Tibial nerve (tissue), 4 donors: ENCODE results near the gene CPNE6. TPM values are rescaled to one million over a fixed set of nuclear protein-coding genes. Genes with fewer than 3 reads are reported as not detected.
A peak's percentile ranks its signal among the peaks of the same experiment; 100 is the strongest.

ENCODE experiments used
- DNase-seq, 2 donors: peaks; one replicate each; pipeline ENCODE4 v3.0.0-alpha.2; 2019; ENCODE audit warnings: low spot score in 2 of 2
- H3K27ac ChIP-seq, 4 donors: fragments of 200-600 bp; sonication (generic) in 3 of 4; one replicate each; pipeline ENCODE4 v1.5.1; 2017 to 2019; ENCODE audit warnings: mild to moderate bottlenecking in 1 of 4
- H3K27me3 ChIP-seq, 2 donors: fragments of 200-600 bp; sonication (generic) in 1 of 2; one replicate each; pipeline versions ENCODE4 v1.5.1 to v1.6.0; 2017 to 2019
- H3K36me3 ChIP-seq, 3 donors: fragments of 200-600 bp; sonication (generic); one replicate each; pipeline ENCODE4 v1.5.1; 2018 to 2019
- H3K4me1 ChIP-seq, 4 donors: fragments of 200-600 bp; sonication (generic) in 3 of 4; one replicate each; pipeline ENCODE4 v1.5.1; 2017 to 2019
- H3K4me3 ChIP-seq, 4 donors: fragments of 200-600 bp; sonication (generic) in 3 of 4; one replicate each; pipeline ENCODE4 v1.5.1; 2017 to 2019; ENCODE audit warnings: mild to moderate bottlenecking in 1 of 4, moderate library complexity in 1 of 4
- H3K9me3 ChIP-seq, 4 donors: fragments of 200-600 bp; sonication (generic) in 3 of 4; one replicate each; pipeline ENCODE4 v1.5.1; 2017 to 2019
- EP300 ChIP-seq, 2 donors: sonication (generic); formaldehyde crosslinking; IDR thresholded peaks; one replicate each; pipeline ENCODE4 v1.6.1; 2017; ENCODE audit warnings: antibody characterized with exemption in 2 of 2, mild to moderate bottlenecking in 1 of 2
- POLR2A ChIP-seq, 2 donors: fragments of 450-650 bp; IDR thresholded peaks; one replicate each; pipeline ENCODE4 v1.6.1; 2017; ENCODE audit warnings: antibody characterized with exemption in 2 of 2, mild to moderate bottlenecking in 2 of 2, moderate library complexity in 2 of 2
- WGBS, 2 donors: methylation state at CpG; one replicate each; pipeline ENCODE4 v1.1.5; 2018; 5-methylcytosine and 5-hydroxymethylcytosine counted together
- total RNA-seq, 4 donors: library from RNA; depleted of rRNA; stranded (reverse); fragments of >200 nt; gene quantifications; one replicate each; pipeline ENCODE4 v1.1.0, GENCODE V29; 2016
- TF ChIP-seq, protein P1 (sequence below), 5 experiments: fragments of 200-600 bp in 3 of 5; fragments of 450-650 bp in 2 of 5; sonication (generic) in 3 of 5; IDR thresholded peaks; one replicate each; pipeline ENCODE4 v1.5.1; 2016 to 2019; ENCODE audit warnings: antibody characterized with exemption in 5 of 5, mild to moderate bottlenecking in 3 of 5, moderate library complexity in 2 of 5

Gene CPNE6
- total RNA-seq, 4 donors from 2014 or later = not detected

DNA sequence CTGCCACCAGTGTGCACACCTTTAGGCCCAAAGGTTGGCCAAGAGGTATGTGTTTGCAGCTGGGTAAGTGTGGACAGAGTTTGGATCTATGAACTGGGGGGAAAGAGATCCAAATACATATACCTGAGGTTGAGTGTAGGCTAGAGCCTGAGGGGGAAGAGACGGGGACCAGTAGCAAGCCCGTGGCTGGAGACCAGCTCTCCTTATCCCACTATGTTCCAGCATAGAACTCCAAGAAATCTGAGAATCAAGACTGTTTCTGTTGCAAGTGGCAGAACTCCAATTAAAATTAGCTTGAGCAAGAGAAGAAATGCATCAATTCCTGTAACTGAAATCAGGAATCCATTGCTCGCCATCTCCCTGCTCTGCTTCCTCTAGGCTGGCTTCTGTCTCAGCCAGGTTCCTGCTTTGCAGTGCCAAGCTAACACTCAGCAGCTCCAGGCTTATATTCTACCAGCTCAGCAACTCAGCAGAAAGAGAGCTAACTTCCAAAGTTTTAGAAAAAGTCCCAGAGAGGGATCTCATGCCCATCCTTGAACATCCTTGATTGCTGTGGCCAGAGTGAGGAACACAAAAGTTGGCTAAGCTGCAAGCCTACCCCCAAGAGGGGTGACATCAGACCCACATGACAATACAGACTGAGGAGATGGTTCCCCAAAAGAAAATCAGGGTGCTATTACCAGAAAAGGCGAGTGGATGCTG lies 21.3 kb downstream of the CPNE6 start:
- H3K36me3 ChIP-seq = peaks cover 0 to 2% (median 0%) of the 10 kb centered on the region in 3 donors
- H3K27ac ChIP-seq = peak overlapping the region in 3 of 4 donors; percentile 93 to 98 (median 93)
- H3K4me3 ChIP-seq = no peak overlapping the region
- no peaks in the 10 kb centered on the region for H3K27me3 ChIP-seq
- TF ChIP-seq EP300 (IDR thresholded peaks at IDR 0.05) (no peak), POLR2A (IDR thresholded peaks at IDR 0.05) (no peak)
- TF ChIP-seq, protein P1, sequence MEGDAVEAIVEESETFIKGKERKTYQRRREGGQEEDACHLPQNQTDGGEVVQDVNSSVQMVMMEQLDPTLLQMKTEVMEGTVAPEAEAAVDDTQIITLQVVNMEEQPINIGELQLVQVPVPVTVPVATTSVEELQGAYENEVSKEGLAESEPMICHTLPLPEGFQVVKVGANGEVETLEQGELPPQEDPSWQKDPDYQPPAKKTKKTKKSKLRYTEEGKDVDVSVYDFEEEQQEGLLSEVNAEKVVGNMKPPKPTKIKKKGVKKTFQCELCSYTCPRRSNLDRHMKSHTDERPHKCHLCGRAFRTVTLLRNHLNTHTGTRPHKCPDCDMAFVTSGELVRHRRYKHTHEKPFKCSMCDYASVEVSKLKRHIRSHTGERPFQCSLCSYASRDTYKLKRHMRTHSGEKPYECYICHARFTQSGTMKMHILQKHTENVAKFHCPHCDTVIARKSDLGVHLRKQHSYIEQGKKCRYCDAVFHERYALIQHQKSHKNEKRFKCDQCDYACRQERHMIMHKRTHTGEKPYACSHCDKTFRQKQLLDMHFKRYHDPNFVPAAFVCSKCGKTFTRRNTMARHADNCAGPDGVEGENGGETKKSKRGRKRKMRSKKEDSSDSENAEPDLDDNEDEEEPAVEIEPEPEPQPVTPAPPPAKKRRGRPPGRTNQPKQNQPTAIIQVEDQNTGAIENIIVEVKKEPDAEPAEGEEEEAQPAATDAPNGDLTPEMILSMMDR (IDR thresholded peaks at IDR 0.05) = no peak
- peaks cover 0 to 33% (median 12%) of the 10 kb centered on the region in 4 donors for H3K4me1 ChIP-seq
- WGBS, 2 donors = 79 to 82% methylated on average over 4 of the region's 4 CpGs
- no peaks in the 10 kb centered on the region for H3K9me3 ChIP-seq
- peak in 1 of 2 donors; percentile 20 for DNase-seq

DNA sequence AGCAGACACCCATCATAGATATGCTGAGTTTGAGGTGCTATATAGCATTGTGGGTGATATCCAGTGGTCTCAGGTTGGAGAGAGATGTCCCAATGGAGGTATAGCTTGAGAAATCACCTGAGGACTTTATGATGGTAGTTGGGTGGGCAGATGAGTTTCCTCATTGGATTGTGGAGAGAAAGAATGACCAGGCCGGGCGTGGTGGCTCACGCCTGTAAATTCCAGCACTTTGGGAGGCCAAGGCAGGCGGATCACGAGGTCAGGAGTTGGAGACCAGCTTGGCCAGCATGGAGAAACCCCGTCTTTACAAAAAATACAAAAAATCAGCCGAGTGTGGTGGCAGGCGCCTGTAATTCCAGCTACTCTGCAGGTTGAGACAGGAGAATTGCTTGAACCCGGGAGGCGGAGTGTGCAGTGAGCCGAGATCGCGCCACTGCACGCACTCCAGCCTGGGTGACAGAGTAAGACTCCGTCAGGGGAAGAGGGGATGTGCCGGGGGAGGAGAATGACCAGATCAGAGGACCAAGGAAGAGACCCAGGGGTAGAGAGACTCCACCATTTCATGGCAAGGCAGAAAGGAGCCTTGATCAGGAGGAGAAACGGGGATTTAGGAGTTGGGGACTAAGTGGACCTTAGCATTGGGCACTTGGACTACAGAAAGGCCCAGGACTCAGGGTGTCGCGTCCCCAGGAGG lies 22.0 kb downstream of the CPNE6 start:
- peaks cover 0 to 5% (median 5%) of the 10 kb centered on the region in 3 donors for H3K36me3 ChIP-seq
- H3K27me3 ChIP-seq = no peaks in the 10 kb centered on the region
- TF ChIP-seq EP300 (IDR thresholded peaks at IDR 0.05) = no peak
- TF ChIP-seq POLR2A (IDR thresholded peaks at IDR 0.05) = no peak
- TF ChIP-seq, protein P1 (IDR thresholded peaks at IDR 0.05) = no peak
- 80 to 83% methylated on average over 19 of the region's 19 CpGs for WGBS, 2 donors
- no peaks in the 10 kb centered on the region for H3K9me3 ChIP-seq
- H3K4me1 ChIP-seq = peaks cover 0 to 33% (median 12%) of the 10 kb centered on the region in 4 donors
- H3K27ac ChIP-seq = peak overlapping the region; percentile 88 to 98 (median 93)
- H3K4me3 ChIP-seq = peak overlapping the region in 2 of 4 donors; percentile 76 to 98
- no peak for DNase-seq

DNA sequence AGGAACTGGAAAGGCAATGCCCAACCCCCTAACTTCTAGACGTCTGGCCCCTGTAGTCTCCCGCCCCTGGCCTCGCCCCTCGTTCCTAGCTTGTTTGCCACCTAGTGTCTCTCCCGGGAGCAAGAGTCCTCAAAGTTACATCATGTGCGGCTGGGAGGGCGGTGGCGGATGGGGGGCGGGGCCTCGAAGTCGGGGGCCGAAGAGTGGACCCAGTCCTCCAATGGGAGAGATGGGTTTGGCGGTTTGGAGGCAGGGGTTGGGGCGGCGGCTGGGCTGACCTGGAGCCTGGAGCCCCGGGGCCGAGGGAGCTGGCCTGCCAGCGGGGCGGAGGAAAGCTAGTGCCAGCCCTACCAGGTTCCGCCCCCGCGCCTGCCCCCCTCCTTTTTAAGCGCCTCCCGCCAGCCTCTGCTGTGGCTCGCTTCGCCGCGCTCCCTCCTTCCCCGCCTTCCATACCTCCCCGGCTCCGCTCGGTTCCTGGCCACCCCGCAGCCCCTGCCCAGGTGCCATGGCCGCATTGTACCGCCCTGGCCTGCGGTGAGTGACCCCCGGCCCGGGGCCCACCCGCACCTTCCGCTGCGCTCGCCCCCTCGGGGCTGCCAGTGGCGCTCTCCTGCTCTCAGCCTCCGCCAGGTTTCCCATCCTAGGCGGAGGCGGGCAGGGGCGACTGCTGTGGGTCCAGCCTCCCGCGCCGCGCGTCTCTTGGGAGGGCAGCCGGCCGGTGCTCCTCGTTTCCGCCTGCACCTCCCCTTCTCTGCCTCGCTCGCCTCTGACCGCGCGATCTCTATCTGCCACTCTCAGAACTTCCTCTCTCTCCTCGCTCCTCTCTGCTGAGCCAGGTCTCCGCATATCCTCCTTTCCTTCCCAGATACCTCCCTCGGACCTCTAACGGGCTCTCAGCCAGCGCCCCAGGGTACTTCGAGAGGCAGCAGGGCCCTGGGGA lies 22.8 kb downstream of the CPNE6 start, which contains the start of gene PCK2:
Gene PCK2 (plus strand): TSS at position 411 of the 940 bp plus-strand sequence. CDS start 95 bp downstream, at position 506.
- no peaks in the 10 kb centered on the region for H3K9me3 ChIP-seq
- peaks cover 0 to 13% (median 7%) of the 10 kb centered on the region in 3 donors for H3K36me3 ChIP-seq
- no peaks in the 10 kb centered on the region for H3K27me3 ChIP-seq
- TF ChIP-seq, protein P1 (IDR thresholded peaks at IDR 0.05) = peak in 3 of 5 experiments; percentile 21 to 43 (median 30)
- TF ChIP-seq EP300 (IDR thresholded peaks at IDR 0.05) (peak in 1 of 2 donors; percentile 78), POLR2A (IDR thresholded peaks at IDR 0.05) (peak in 1 of 2 donors; percentile 63)
- peaks cover 0 to 33% (median 12%) of the 10 kb centered on the region in 4 donors for H3K4me1 ChIP-seq
- peak within 1 kb of the TSS; percentile 88 to 98 (median 93) for H3K27ac ChIP-seq
- WGBS, 2 donors = 1% methylated on average over 61 to 68 of the region's 68 CpGs
- peak within 1 kb of the TSS; percentile 67 to 98 (median 84) for H3K4me3 ChIP-seq
- DNase-seq = peak; percentile 90 to 91

DNA sequence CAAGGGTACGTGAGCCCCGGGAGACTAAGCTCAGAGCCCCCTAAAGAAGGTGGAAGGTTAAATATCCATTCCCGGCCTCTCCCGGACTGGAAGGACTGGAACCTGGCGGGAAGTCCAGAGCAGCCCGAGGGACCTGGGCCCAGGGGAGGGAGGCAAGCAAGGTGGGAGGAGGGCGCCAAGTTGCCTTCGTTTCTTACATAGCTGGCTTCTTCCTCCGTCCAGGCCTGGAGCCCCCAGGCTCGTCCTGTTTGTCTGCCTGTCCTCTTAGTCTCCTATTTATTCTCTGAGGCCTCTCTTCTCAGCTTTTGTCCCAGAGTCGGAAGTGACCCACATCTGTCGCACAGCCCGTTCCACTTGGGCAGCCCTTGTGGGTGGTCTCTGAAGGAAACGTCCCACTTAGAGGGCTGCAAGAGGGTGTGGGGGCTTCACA lies 23.5 kb downstream of the CPNE6 start:
- TF ChIP-seq POLR2A (IDR thresholded peaks at IDR 0.05) (no peak), EP300 (IDR thresholded peaks at IDR 0.05) (no peak)
- TF ChIP-seq, protein P1 (IDR thresholded peaks at IDR 0.05) = no peak
- 16 to 29% methylated on average over 13 to 14 of the region's 14 CpGs for WGBS, 2 donors
- no peak for DNase-seq
- Histone ChIP-seq H3K9me3 (no peaks in the 10 kb centered on the region), H3K4me3 (peak overlapping the region; percentile 67 to 98 (median 84)), H3K27ac (peak overlapping the region; percentile 88 to 98 (median 93)), H3K36me3 (peaks cover 0 to 20% (median 13%) of the 10 kb centered on the region in 3 donors), H3K4me1 (peaks cover 0 to 33% (median 12%) of the 10 kb centered on the region in 4 donors), H3K27me3 (no peaks in the 10 kb centered on the region)
